K562 (cell line): Measurements from ENCODE around the gene P4HB. TPM values are rescaled to one million over a fixed set of nuclear protein-coding genes. Genes with fewer than 3 reads are reported as not detected.

ENCODE experiments used
- CBX3 ChIP-seq, 2 experiments: IDR thresholded peaks; 1 replicate in 1 of 2; 2 replicates in 1 of 2; pipeline ENCODE4 v1.6.1; 2012; ENCODE audit warnings: inconsistent platforms in 2 of 2, low read length in 2 of 2, borderline replicate concordance in 1 of 2, control low read depth in 1 of 2
- CREBBP ChIP-seq: IDR thresholded peaks from one replicate; pipeline ENCODE4 v1.6.1; 2012; ENCODE audit warnings: low read depth, mild to moderate bottlenecking, control low read depth, inconsistent platforms, low read length
- FOXJ2 ChIP-seq: fragments of 200-800 bp; sonication (Bioruptor generic); IDR thresholded peaks from 2 replicates; pipeline ENCODE4 v1.6.1; 2016; ENCODE audit warnings: missing genetic modification characterization, missing compliant biosample characterization
- NFIC ChIP-seq: fragments of 450-650 bp; IDR thresholded peaks from 2 replicates; pipeline ENCODE4 v1.6.1; 2017; ENCODE audit warnings: mild to moderate bottlenecking, inconsistent platforms
- SMAD1 ChIP-seq: fragments of 150-350 bp; IDR thresholded peaks from 2 replicates; pipeline ENCODE4 v1.6.1; 2014; ENCODE audit warnings: low read length, low read depth; ENCODE audit not compliant: partially characterized antibody
- YY1 ChIP-seq, 3 experiments: IDR thresholded peaks; 2 replicates each; pipeline ENCODE4 v1.6.1; 2011; ENCODE audit warnings: low read length in 2 of 3, mild to moderate bottlenecking in 2 of 3, moderate library complexity in 2 of 3, borderline replicate concordance in 1 of 3, control low read depth in 1 of 3, low read depth in 1 of 3; ENCODE audit not compliant: insufficient read depth in 3 of 3, insufficient replicate concordance in 2 of 3, control insufficient read depth in 1 of 3, insufficient read length in 1 of 3; ENCODE audit errors: extremely low read depth in 1 of 3
- ZNF274 ChIP-seq: IDR thresholded peaks from 2 replicates; pipeline ENCODE4 v1.6.1; 2011; ENCODE audit warnings: low read depth, mild to moderate bottlenecking, low read length, moderate library complexity, borderline replicate concordance
- polyA plus RNA-seq, 8 experiments: library from polyadenylated mRNA; depleted of rRNA in 4 of 8; stranded (reverse) in 5 of 8; unstranded in 3 of 8; fragments of >200 nt; fragmentation: Nextera tagmentation in 2 of 8; fragmentation: Illumina TruSeq in 1 of 8; extraction: Ambion mirVana in 2 of 8; extraction: Trizol in 1 of 8; gene quantifications; 2 replicates each; pipeline versions ENCODE4 v1.2.1 to v1.2.3, GENCODE V29; 2011 to 2014; ENCODE audit warnings: inconsistent platforms in 1 of 8, missing spikeins in 1 of 8
- total RNA-seq, 7 experiments: library from RNA; depleted of rRNA in 6 of 7; stranded (reverse); fragments of >200 nt in 6 of 7; fragmentation: Illumina TruSeq in 2 of 7; extraction: Trizol in 2 of 7; gene quantifications; 2 replicates each; pipeline versions ENCODE4 v1.2.1 to v1.2.3, GENCODE V29; 2011 to 2021; ENCODE audit warnings: low replicate concordance in 1 of 7
- TF ChIP-seq, protein P1 (sequence below): fragments of 250-450 bp; sonication (Bioruptor Pico); IDR thresholded peaks from 2 replicates; pipeline ENCODE4 v1.8.0; 2021; ENCODE audit warnings: mild to moderate bottlenecking, moderate library complexity
- TF ChIP-seq, protein P2 (sequence below): sonication (generic); formaldehyde crosslinking; IDR thresholded peaks from 2 replicates; pipeline ENCODE4 v1.8.1; 2023; ENCODE audit warnings: mild to moderate bottlenecking, missing genetic modification reagents, moderate library complexity
- TF ChIP-seq, protein P3 (sequence below): sonication (generic); formaldehyde crosslinking; IDR thresholded peaks from 2 replicates; pipeline ENCODE4 v1.4.0; 2020; ENCODE audit warnings: mild to moderate bottlenecking, missing genetic modification reagents
- TF ChIP-seq, protein P4 (sequence below), 2 experiments: fragments of 200-800 bp in 1 of 2; sonication (Bioruptor generic) in 1 of 2; sonication (generic) in 1 of 2; formaldehyde crosslinking in 1 of 2; IDR thresholded peaks in 1 of 2; conservative IDR thresholded peaks in 1 of 2; 2 replicates each; pipeline versions ENCODE4 v1.5.0 to v1.6.1; 2016 to 2020; ENCODE audit warnings: missing compliant biosample characterization in 1 of 2, missing genetic modification characterization in 1 of 2, missing genetic modification reagents in 1 of 2
- TF ChIP-seq, protein P5 (sequence below): fragments of 200-400 bp; formaldehyde crosslinking; IDR thresholded peaks from 2 replicates; pipeline ENCODE4 v1.6.1; 2017; ENCODE audit warnings: mild to moderate bottlenecking, low read depth, low read length, moderate library complexity
- TF ChIP-seq, protein P6 (sequence below): fragments of 450-650 bp; IDR thresholded peaks from 2 replicates; pipeline ENCODE4 v1.6.1; 2018; ENCODE audit warnings: mild to moderate bottlenecking, low read depth; ENCODE audit not compliant: partially characterized antibody

Gene P4HB
- total and polyA plus RNA-seq, 9 of the 15 experiments (the other 6 are each of a cell fraction or from before 2014, with no cell fraction given): 4.4 to 645 (median 325) TPM

DNA sequence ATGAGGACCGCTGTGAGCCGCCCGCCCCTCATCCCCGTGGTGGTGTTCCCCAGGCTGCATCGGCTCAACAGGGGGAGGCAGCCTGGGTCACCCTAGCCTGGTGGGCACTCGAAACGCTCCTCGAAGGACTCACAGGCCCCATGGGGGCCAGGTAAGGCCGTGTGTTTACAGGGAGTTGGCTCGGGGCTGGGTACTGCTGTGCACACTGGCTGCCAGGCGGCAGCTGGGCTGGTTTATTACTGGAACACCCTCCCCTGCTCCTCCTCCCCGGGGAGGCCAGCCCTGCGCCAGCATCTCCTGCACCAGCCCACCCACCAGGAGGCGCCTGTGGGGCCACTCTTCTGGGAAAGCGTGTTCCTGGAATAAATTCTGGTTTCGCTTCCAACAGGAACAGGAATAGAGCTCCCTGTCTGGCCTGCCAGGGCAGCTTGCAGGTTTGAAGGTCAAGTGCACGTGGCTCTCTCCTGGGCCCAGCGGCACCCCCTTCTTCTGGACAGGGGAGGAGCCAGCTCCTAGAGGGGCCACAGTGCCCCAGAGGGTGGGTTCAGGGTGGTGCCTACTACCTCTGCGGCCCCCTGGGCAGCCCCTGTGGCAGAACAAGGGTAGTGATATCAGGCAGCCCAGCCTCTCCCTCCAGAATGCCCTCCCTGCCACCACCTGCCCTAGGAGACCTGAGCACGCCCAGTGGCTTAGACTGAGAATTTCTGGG, 38.6 kb downstream of the P4HB start (continued):
- TF ChIP-seq, protein P1, sequence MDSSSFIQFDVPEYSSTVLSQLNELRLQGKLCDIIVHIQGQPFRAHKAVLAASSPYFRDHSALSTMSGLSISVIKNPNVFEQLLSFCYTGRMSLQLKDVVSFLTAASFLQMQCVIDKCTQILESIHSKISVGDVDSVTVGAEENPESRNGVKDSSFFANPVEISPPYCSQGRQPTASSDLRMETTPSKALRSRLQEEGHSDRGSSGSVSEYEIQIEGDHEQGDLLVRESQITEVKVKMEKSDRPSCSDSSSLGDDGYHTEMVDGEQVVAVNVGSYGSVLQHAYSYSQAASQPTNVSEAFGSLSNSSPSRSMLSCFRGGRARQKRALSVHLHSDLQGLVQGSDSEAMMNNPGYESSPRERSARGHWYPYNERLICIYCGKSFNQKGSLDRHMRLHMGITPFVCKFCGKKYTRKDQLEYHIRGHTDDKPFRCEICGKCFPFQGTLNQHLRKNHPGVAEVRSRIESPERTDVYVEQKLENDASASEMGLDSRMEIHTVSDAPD (CRISPR knock-in tag): no peak
- TF ChIP-seq YY1 (IDR thresholded peaks at IDR 0.05; ENCODE audit: borderline replicate concordance in 1 of 3, control insufficient read depth in 1 of 3, extremely low read depth in 1 of 3, insufficient read depth in 3 of 3, insufficient read length in 1 of 3, insufficient replicate concordance in 2 of 3, low read depth in 1 of 3, low read length in 2 of 3) (peak in 1 of 3 experiments; percentile 19), FOXJ2 (tag) (no peak), SMAD1 (peak; percentile 26), ZNF274 (no peak), CBX3 (IDR thresholded peaks at IDR 0.05; ENCODE audit: borderline replicate concordance in 1 of 2, low read length in 2 of 2) (no peak), NFIC (no peak), CREBBP (no peak)
- TF ChIP-seq, protein P2, sequence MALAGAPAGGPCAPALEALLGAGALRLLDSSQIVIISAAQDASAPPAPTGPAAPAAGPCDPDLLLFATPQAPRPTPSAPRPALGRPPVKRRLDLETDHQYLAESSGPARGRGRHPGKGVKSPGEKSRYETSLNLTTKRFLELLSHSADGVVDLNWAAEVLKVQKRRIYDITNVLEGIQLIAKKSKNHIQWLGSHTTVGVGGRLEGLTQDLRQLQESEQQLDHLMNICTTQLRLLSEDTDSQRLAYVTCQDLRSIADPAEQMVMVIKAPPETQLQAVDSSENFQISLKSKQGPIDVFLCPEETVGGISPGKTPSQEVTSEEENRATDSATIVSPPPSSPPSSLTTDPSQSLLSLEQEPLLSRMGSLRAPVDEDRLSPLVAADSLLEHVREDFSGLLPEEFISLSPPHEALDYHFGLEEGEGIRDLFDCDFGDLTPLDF: peak; percentile 54
- TF ChIP-seq, protein P3, sequence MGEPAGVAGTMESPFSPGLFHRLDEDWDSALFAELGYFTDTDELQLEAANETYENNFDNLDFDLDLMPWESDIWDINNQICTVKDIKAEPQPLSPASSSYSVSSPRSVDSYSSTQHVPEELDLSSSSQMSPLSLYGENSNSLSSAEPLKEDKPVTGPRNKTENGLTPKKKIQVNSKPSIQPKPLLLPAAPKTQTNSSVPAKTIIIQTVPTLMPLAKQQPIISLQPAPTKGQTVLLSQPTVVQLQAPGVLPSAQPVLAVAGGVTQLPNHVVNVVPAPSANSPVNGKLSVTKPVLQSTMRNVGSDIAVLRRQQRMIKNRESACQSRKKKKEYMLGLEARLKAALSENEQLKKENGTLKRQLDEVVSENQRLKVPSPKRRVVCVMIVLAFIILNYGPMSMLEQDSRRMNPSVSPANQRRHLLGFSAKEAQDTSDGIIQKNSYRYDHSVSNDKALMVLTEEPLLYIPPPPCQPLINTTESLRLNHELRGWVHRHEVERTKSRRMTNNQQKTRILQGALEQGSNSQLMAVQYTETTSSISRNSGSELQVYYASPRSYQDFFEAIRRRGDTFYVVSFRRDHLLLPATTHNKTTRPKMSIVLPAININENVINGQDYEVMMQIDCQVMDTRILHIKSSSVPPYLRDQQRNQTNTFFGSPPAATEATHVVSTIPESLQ: peak; percentile 65; the same call in 1 of the 2 replicates
- TF ChIP-seq, protein P4, sequence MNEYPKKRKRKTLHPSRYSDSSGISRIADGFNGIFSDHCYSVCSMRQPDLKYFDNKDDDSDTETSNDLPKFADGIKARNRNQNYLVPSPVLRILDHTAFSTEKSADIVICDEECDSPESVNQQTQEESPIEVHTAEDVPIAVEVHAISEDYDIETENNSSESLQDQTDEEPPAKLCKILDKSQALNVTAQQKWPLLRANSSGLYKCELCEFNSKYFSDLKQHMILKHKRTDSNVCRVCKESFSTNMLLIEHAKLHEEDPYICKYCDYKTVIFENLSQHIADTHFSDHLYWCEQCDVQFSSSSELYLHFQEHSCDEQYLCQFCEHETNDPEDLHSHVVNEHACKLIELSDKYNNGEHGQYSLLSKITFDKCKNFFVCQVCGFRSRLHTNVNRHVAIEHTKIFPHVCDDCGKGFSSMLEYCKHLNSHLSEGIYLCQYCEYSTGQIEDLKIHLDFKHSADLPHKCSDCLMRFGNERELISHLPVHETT (CRISPR knock-in tag; conservative IDR thresholded peaks at IDR 0.05 in 1 of 2, IDR thresholded peaks at IDR 0.05 in 1 of 2): peak in 1 of 2 experiments; percentile 73; a peak in 1 of 4 replicates
- TF ChIP-seq, protein P5, sequence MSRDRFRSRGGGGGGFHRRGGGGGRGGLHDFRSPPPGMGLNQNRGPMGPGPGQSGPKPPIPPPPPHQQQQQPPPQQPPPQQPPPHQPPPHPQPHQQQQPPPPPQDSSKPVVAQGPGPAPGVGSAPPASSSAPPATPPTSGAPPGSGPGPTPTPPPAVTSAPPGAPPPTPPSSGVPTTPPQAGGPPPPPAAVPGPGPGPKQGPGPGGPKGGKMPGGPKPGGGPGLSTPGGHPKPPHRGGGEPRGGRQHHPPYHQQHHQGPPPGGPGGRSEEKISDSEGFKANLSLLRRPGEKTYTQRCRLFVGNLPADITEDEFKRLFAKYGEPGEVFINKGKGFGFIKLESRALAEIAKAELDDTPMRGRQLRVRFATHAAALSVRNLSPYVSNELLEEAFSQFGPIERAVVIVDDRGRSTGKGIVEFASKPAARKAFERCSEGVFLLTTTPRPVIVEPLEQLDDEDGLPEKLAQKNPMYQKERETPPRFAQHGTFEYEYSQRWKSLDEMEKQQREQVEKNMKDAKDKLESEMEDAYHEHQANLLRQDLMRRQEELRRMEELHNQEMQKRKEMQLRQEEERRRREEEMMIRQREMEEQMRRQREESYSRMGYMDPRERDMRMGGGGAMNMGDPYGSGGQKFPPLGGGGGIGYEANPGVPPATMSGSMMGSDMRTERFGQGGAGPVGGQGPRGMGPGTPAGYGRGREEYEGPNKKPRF: no peak
- TF ChIP-seq, protein P6, sequence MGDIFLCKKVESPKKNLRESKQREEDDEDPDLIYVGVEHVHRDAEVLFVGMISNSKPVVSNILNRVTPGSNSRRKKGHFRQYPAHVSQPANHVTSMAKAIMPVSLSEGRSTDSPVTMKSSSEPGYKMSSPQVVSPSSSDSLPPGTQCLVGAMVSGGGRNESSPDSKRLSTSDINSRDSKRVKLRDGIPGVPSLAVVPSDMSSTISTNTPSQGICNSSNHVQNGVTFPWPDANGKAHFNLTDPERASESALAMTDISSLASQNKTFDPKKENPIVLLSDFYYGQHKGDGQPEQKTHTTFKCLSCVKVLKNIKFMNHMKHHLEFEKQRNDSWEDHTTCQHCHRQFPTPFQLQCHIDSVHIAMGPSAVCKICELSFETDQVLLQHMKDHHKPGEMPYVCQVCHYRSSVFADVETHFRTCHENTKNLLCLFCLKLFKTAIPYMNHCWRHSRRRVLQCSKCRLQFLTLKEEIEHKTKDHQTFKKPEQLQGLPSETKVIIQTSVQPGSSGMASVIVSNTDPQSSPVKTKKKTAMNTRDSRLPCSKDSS: no peak
